Gastroesophageal sphincter (tissue), 4 donors: ENCODE results near the gene MTCL1. TPM values are rescaled to one million over a fixed set of nuclear protein-coding genes. Genes with fewer than 3 reads are reported as not detected.

Source experiments
- ATAC-seq: fragments of 150-250 bp; one replicate; pipeline ENCODE4 v1.9.1; 2016; ENCODE audit warnings: mild to moderate bottlenecking, moderate library complexity
- H3K27ac ChIP-seq, 4 donors: fragments of 200-600 bp; sonication (generic) in 3 of 4; 1 replicate in 3 of 4; 2 replicates in 1 of 4; pipeline ENCODE4 v1.5.1; 2016 to 2019
- H3K27me3 ChIP-seq: fragments of 200-600 bp; sonication (generic); one replicate; pipeline ENCODE4 v1.5.1; 2019
- H3K36me3 ChIP-seq, 2 donors: fragments of 200-600 bp; sonication (generic); one replicate each; pipeline ENCODE4 v1.5.1; 2019; ENCODE audit warnings: control low read depth in 1 of 2
- H3K4me1 ChIP-seq, 3 donors: fragments of 200-600 bp; sonication (generic); 1 replicate in 2 of 3; 2 replicates in 1 of 3; pipeline ENCODE4 v1.5.1; 2016 to 2019; ENCODE audit warnings: control low read depth in 2 of 3
- H3K4me3 ChIP-seq, 2 donors: fragments of 200-600 bp; sonication (generic); one replicate each; pipeline ENCODE4 v1.5.1; 2019; ENCODE audit warnings: mild to moderate bottlenecking in 1 of 2, moderate library complexity in 1 of 2
- H3K9me3 ChIP-seq, 3 donors: fragments of 200-600 bp; sonication (generic); one replicate each; pipeline ENCODE4 v1.5.1; 2017 to 2019; ENCODE audit warnings: control low read depth in 2 of 3
- CTCF ChIP-seq, 4 experiments: fragments of 200-600 bp in 2 of 4; fragments of 450-650 bp in 2 of 4; sonication (generic) in 1 of 4; IDR thresholded peaks; one replicate each; pipeline ENCODE4 v1.5.1; 2017 to 2019; ENCODE audit warnings: antibody characterized with exemption in 4 of 4, mild to moderate bottlenecking in 2 of 4, moderate library complexity in 2 of 4
- EP300 ChIP-seq: sonication (generic); formaldehyde crosslinking; IDR thresholded peaks from one replicate; pipeline ENCODE4 v1.6.1; 2017; ENCODE audit warnings: antibody characterized with exemption, mild to moderate bottlenecking
- POLR2A ChIP-seq, 2 donors: fragments of 450-650 bp; IDR thresholded peaks; one replicate each; pipeline ENCODE4 v1.6.1; 2017; ENCODE audit warnings: antibody characterized with exemption in 2 of 2, mild to moderate bottlenecking in 2 of 2, moderate library complexity in 1 of 2
- POLR2AphosphoS5 ChIP-seq: sonication (generic); formaldehyde crosslinking; IDR thresholded peaks from one replicate; pipeline ENCODE4 v1.6.1; 2017; ENCODE audit warnings: antibody characterized with exemption
- WGBS, 2 donors: methylation state at CpG; one replicate each; pipeline ENCODE4 v1.1.5; 2018; ENCODE audit warnings: low coverage in 1 of 2; 5-methylcytosine and 5-hydroxymethylcytosine counted together
- total RNA-seq, 4 donors: library from RNA; depleted of rRNA; stranded (reverse); fragments of >200 nt; gene quantifications; one replicate each; pipeline ENCODE4 v1.1.0, GENCODE V29; 2016

Gene MTCL1
- total RNA-seq, 4 donors from 2014 or later: 35.0 to 68.0 (median 51.4) TPM

- H3K9me3 ChIP-seq: no peaks in the 10 kb centered on the region
- no peak for ATAC-seq
- H3K4me3 ChIP-seq: no peak overlapping the region
- H3K4me1 ChIP-seq: peaks cover 0 to 31% (median 0%) of the 10 kb centered on the region in 3 donors
- H3K27ac ChIP-seq: peak overlapping the region in 1 of 4 donors; percentile 4
- 75 to 88% methylated on average over 2 to 3 of the region's 9 CpGs for WGBS, 2 donors
- no peaks in the 10 kb centered on the region for H3K27me3 ChIP-seq
- no peaks in the 10 kb centered on the region for H3K36me3 ChIP-seq
- TF ChIP-seq POLR2AphosphoS5: peak; percentile 18
- no peak for TF ChIP-seq EP300
- TF ChIP-seq CTCF (IDR thresholded peaks at IDR 0.05): no peak
- no peak for TF ChIP-seq POLR2A (IDR thresholded peaks at IDR 0.05)
Observed at GRCh38 chr18:8701546-8702118, 3.7 kb upstream of the MTCL1 start.

- Histone ChIP-seq H3K4me1 (peaks cover 0 to 41% (median 2%) of the 10 kb centered on the region in 3 donors), H3K9me3 (no peaks in the 10 kb centered on the region), H3K4me3 (no peak overlapping the region), H3K36me3 (no peaks in the 10 kb centered on the region), H3K27me3 (no peaks in the 10 kb centered on the region), H3K27ac (peak overlapping the region in 1 of 4 donors; percentile 92)
- ATAC-seq: no peak
- no peak for TF ChIP-seq EP300
- TF ChIP-seq CTCF (IDR thresholded peaks at IDR 0.05): no peak
- no peak for TF ChIP-seq POLR2AphosphoS5
- no peak for TF ChIP-seq POLR2A (IDR thresholded peaks at IDR 0.05)
Observed at GRCh38 chr18:8702668-8703067, 2.7 kb upstream of the MTCL1 start.

GRCh38 chr18:8703092-8703709 is 2.2 kb upstream of the MTCL1 start:
- Histone ChIP-seq H3K4me1 (peaks cover 0 to 41% (median 2%) of the 10 kb centered on the region in 3 donors), H3K27me3 (no peaks in the 10 kb centered on the region), H3K27ac (peak overlapping the region in 3 of 4 donors; percentile 90 to 95 (median 92)), H3K4me3 (no peak overlapping the region), H3K36me3 (no peaks in the 10 kb centered on the region), H3K9me3 (no peaks in the 10 kb centered on the region)
- no peak for ATAC-seq
- no peak for TF ChIP-seq CTCF (IDR thresholded peaks at IDR 0.05)
- TF ChIP-seq POLR2AphosphoS5: no peak
- no peak for TF ChIP-seq POLR2A (IDR thresholded peaks at IDR 0.05)
- TF ChIP-seq EP300: no peak
- 66 to 84% methylated on average over 3 to 14 of the region's 25 CpGs for WGBS, 2 donors

GRCh38 chr18:8703781-8704301 is 1.5 kb upstream of the MTCL1 start:
- Histone ChIP-seq H3K4me1 (peaks cover 0 to 47% (median 2%) of the 10 kb centered on the region in 3 donors), H3K36me3 (no peaks in the 10 kb centered on the region), H3K4me3 (peak overlapping the region in 1 of 2 donors; percentile 84), H3K9me3 (no peaks in the 10 kb centered on the region), H3K27me3 (no peaks in the 10 kb centered on the region), H3K27ac (peak overlapping the region; percentile 80 to 95 (median 91))
- 67 to 83% methylated on average over 6 to 10 of the region's 16 CpGs for WGBS, 2 donors
- no peak for ATAC-seq
- TF ChIP-seq EP300 (no peak), POLR2AphosphoS5 (no peak), POLR2A (IDR thresholded peaks at IDR 0.05) (no peak), CTCF (IDR thresholded peaks at IDR 0.05) (no peak)
